ENCODE data around the gene LMNTD1.

The LMNTD1 gene

DNA sequence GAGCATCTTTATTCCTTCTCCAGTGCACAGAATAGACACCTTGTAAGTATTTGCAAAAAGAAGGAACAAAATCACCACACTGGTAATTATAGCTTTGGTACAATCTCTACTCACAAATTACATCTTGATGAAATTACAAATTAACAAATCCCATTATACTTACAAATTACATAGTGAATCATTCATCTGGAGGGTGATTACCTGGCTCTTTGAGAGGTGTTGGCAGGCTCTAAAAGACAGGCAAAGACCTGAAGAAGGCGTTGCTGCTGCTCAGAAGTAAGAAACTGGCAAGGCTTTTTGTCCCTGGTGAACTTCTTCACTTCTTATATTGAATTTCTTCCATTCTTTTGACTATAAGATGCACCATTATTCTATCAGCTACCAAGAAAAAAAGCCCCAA lies 21.7 kb upstream of the LMNTD1 start:
- Mint-ChIP-seq H3K27ac (no peak overlapping the region), H3K4me3 (no peak overlapping the region), H3K4me1 (no peaks in the 10 kb centered on the region), H3K9me3 (peaks cover 0 to 5% of the 10 kb centered on the region in 2 donors), H3K36me3 (no peaks in the 10 kb centered on the region), H3K27me3 (peaks cover 5 to 8% of the 10 kb centered on the region in 2 donors)
- DNase-seq: no peak
- ATAC-seq (replicated peaks): no peak

DNA sequence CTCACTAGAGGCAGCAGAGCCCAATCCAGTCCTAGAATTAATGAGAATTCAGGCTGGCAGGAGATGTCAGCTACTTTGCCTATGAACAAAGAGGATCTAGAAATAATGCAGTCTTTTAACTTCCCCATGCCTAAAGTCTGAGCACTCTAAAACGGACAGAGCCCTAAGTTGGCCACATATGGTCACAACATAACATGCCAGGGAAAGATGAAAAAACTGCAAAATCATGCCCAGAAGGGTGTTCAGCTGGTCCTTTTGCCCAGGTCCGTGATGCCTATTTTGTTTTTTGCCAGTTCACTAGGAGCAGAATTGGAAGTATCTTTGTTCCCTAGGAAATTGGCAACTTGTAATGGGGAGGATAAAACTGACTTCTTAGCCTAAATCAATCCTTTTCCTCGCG lies 20.3 kb upstream of the LMNTD1 start:
- no peaks in the 10 kb centered on the region for H3K4me1 Mint-ChIP-seq
- ATAC-seq (replicated peaks): no peak
- no peaks in the 10 kb centered on the region for H3K36me3 Mint-ChIP-seq
- H3K9me3 Mint-ChIP-seq: peaks cover 0 to 5% of the 10 kb centered on the region in 2 donors
- no peak overlapping the region for H3K27ac Mint-ChIP-seq
- DNase-seq: no peak
- no peak overlapping the region for H3K4me3 Mint-ChIP-seq
- peaks cover 5 to 8% of the 10 kb centered on the region in 2 donors for H3K27me3 Mint-ChIP-seq

DNA sequence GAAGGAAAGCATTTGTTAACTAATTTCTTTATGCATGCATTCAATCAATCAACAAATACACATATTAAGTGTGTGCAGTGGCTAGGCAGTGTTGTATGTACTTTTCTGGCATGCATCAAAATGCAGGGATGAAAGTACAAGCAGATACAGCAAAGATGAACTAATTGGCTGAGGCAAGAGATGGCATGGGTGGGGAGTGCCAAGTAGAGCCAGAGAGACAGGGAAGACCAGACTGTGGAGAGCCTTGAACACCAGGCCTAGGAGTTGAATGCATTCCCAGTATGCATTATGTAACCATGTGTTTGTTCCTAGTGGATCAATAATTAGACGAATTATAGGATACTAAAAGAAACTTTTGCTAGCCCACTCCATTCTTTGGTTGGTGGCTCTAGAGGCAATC lies 17.3 kb upstream of the LMNTD1 start:
- H3K27ac Mint-ChIP-seq: no peak overlapping the region
- ATAC-seq (replicated peaks): no peak
- H3K4me1 Mint-ChIP-seq: no peaks in the 10 kb centered on the region
- H3K36me3 Mint-ChIP-seq: no peaks in the 10 kb centered on the region
- H3K27me3 Mint-ChIP-seq: no peaks in the 10 kb centered on the region
- H3K9me3 Mint-ChIP-seq: peaks cover 0 to 1% of the 10 kb centered on the region in 2 donors
- DNase-seq: no peak
- no peak overlapping the region for H3K4me3 Mint-ChIP-seq

DNA sequence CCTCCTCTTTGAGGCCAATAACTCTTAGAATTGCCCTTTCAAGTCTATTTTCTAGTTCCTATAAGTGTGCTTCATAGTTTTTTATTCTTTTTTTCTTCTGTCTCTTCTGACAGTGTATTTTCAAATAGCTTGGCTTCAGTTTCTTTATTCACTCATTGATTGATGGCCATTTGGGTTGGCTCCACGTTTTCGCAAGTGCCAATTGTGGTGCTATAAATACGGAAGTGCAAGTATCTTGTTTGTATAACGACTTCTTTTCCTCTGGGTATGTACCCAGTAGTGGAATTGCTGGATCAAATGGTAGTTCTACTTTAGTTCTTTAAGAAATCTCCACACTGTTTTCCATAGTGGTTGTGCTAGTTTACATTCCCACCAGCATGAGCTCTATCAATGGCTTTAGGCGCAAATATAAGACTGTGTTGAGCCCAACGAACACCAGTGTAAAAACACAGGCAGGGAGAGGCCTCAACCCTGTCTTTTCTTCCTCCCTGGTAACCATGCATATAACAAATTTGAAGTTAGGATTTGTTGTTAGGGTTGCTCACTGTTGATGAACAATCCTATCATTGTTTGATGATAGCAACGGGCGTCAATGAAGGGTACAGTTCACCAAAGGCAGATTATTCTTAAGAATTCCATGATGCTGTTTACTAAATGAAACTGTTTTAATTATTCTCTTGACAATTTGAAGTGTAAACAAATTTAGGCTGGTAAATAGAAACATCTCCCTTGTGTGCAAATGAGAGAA lies 13.3 kb upstream of the LMNTD1 start:
- Mint-ChIP-seq H3K4me1 (no peaks in the 10 kb centered on the region), H3K27ac (no peak overlapping the region), H3K27me3 (no peaks in the 10 kb centered on the region)

DNA sequence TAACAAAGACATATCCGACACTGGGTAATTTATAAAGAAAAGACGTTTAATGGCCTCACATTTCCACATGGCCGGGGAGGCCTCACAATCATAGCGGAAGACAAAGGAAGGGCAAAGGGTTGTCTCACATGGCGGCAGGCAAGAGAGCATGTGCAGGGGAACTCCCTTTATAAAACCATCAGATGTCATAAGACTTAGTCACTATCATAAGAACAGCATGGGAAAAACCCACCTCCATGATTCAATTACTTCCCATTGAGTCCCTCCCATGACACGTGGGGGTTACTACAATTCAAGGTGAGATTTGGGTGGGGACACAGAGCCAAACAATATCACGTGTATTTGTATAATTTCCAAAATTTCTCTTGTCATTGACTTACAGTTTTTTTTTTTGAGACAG lies 5.5 kb upstream of the LMNTD1 start:
- H3K4me1 Mint-ChIP-seq: peaks cover 1 to 10% of the 10 kb centered on the region in 2 donors

More for the DNA sequence above, 13.3 kb upstream of the LMNTD1 start:
- DNase-seq (no peak), ATAC-seq (replicated peaks) (no peak)
- no peak overlapping the region for H3K4me3 Mint-ChIP-seq
- peaks cover 0 to 1% of the 10 kb centered on the region in 2 donors for H3K9me3 Mint-ChIP-seq
- H3K36me3 Mint-ChIP-seq: no peaks in the 10 kb centered on the region

DNA sequence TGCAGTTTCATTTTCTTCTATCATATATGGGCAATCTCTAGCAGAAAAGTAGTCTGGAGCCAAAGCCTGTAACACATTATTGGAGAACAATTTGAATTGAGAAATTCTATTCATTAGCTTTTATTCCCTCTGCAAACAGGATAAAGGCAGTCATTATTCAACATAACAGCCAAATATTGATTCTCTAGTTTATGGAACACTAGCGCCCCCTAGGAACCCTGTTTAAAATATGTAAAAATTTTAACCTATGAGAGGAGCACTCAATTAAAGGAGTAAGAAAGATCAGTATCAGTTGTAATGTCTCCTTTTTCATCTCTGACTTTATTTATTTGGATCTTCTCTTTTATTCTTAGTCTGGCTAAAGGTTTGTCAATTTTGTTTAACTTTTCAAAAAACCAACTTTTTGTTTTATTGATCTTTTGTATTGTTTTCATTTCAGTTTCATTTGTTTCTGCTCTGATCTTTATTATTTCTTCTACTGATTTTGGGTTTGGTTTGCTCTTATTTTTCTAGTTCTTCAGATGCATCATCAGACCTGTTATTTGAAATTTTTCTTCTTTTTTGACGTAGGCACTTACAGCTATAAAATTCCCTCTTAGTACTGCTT lies 4.8 kb upstream of the LMNTD1 start:
- H3K27me3 Mint-ChIP-seq: no peaks in the 10 kb centered on the region
- ATAC-seq (replicated peaks): no peak
- peaks cover 3 to 4% of the 10 kb centered on the region in 2 donors for H3K9me3 Mint-ChIP-seq
- DNase-seq: no peak
- no peak overlapping the region for H3K4me3 Mint-ChIP-seq
- H3K27ac Mint-ChIP-seq: no peak overlapping the region
- no peaks in the 10 kb centered on the region for H3K36me3 Mint-ChIP-seq
- peaks cover 1 to 10% of the 10 kb centered on the region in 2 donors for H3K4me1 Mint-ChIP-seq

More for the DNA sequence above, 5.5 kb upstream of the LMNTD1 start:
- peaks cover 3 to 4% of the 10 kb centered on the region in 2 donors for H3K9me3 Mint-ChIP-seq
- ATAC-seq (replicated peaks): no peak
- H3K27me3 Mint-ChIP-seq: no peaks in the 10 kb centered on the region
- no peak overlapping the region for H3K4me3 Mint-ChIP-seq
- no peak overlapping the region for H3K27ac Mint-ChIP-seq
- DNase-seq: no peak
- H3K36me3 Mint-ChIP-seq: no peaks in the 10 kb centered on the region

DNA sequence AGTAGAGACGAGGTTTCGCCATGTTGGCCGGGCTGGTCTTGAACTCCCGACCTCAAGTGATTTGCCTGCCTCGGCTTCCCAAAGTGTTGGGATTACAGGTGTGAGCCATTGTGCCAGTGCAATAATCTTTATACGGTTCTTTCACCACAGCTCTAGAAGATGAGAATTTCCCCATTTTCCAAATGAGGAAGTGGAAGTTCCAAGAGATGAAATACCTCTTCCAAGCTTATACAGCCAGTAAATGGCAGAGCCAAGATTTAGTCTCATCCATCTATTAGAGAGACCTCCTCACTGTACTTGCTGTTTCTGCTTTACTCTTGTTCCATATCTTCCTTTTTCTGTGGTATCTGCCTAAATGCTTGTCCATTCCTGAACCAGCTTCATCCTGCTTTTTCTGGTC lies 3.1 kb upstream of the LMNTD1 start:
- ATAC-seq (replicated peaks) (no peak), DNase-seq (no peak)
- Mint-ChIP-seq H3K27ac (no peak overlapping the region), H3K36me3 (no peaks in the 10 kb centered on the region), H3K27me3 (peaks cover 0 to 5% of the 10 kb centered on the region in 2 donors), H3K9me3 (peaks cover 3 to 4% of the 10 kb centered on the region in 2 donors), H3K4me1 (peaks cover 1 to 10% of the 10 kb centered on the region in 2 donors), H3K4me3 (no peak overlapping the region)

DNA sequence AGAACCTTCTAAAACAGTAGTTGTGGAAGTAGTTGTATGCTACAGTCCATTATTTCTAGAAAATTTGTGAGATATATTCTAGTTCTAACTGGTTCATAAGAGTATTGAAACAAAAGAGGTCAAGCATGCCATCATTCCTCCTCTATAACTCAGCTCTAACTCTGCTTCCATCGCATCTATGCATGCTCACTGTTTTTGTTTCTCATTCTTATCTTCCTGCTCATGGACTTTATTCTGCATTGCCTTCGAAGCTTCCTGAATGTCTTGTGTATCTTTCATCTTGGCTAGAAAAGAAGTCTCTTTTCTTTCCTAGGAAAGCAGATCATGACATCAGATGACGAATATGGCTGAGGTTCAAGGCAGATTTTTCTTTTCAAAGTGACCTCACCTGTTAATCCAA lies 402 bp downstream of the LMNTD1 start:
- Mint-ChIP-seq H3K4me3 (no peak overlapping the region), H3K9me3 (no peaks in the 10 kb centered on the region), H3K27ac (no peak overlapping the region), H3K27me3 (peaks cover 0 to 9% of the 10 kb centered on the region in 2 donors), H3K36me3 (no peaks in the 10 kb centered on the region), H3K4me1 (peaks cover 0 to 1% of the 10 kb centered on the region in 2 donors)
- DNase-seq (no peak), ATAC-seq (replicated peaks) (no peak)

DNA sequence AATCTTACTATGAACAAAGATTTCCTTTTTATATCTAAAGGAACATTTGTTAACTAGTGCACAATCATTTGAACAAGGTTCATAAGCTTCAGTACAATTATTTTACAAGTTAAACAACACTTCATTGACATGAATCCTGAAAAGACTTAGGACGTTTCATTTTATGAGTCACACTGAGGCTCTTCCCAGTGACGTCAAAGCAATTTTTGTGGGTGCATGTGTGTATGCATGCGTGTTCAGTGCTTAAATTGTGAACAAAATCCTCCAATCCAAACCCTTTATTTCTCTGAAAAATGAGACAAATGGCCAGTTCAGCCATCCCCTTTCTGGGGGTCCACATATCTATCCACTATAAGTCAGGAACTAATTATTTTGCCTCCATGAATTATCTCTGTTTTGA lies 2.9 kb downstream of the LMNTD1 start:
- DNase-seq (no peak), ATAC-seq (replicated peaks) (no peak)
- H3K36me3 Mint-ChIP-seq: no peaks in the 10 kb centered on the region
- no peak overlapping the region for H3K4me3 Mint-ChIP-seq
- H3K27ac Mint-ChIP-seq: no peak overlapping the region
- no peaks in the 10 kb centered on the region for H3K4me1 Mint-ChIP-seq
- peaks cover 4 to 12% of the 10 kb centered on the region in 2 donors for H3K27me3 Mint-ChIP-seq
- H3K9me3 Mint-ChIP-seq: no peaks in the 10 kb centered on the region

DNA sequence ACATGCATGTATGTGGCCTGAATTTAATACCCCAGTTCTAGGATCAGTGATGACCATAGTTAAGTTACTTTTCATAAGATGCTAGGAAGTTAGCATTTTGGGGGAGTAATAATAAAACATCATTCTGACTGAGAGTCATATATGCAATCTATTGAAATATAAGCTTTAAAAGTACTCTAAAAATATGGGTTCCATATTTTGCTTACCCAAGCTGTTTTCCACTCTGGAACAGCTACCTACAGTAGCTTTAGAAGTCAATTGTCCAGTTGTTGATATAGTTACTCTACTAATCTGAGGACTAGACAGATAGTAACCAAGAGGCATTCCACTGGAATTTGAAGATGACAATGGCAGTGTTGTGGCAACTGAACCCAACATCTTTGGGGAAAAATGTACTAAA lies 4.0 kb downstream of the LMNTD1 start:
- no peaks in the 10 kb centered on the region for H3K4me1 Mint-ChIP-seq
- H3K27me3 Mint-ChIP-seq: peaks cover 6 to 16% of the 10 kb centered on the region in 2 donors
- H3K9me3 Mint-ChIP-seq: no peaks in the 10 kb centered on the region
- no peak overlapping the region for H3K27ac Mint-ChIP-seq
- H3K4me3 Mint-ChIP-seq: no peak overlapping the region
- no peaks in the 10 kb centered on the region for H3K36me3 Mint-ChIP-seq
- ATAC-seq (replicated peaks) (no peak), DNase-seq (no peak)

DNA sequence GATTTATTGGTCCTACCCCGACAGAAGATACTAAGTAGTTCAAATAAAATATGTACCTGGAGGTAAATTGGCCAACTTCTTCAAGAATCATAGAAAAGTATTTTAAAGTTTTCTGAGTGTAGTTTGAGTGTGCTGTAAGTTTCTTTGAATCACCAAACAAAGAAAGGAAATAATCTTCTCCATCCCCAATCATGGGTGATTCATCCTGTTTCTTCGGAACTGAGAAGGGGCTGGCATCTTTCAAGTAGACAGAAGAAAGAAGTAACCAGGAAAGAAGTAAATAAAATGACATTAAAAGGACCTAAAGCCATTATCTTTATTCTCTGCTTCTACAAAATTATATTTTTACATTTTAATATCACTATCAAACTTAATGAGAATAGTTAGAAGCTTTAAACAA lies 6.8 kb downstream of the LMNTD1 start:
- H3K27ac Mint-ChIP-seq: no peak overlapping the region
- no peaks in the 10 kb centered on the region for H3K36me3 Mint-ChIP-seq
- H3K27me3 Mint-ChIP-seq: peaks cover 6 to 11% of the 10 kb centered on the region in 2 donors
- H3K4me1 Mint-ChIP-seq: no peaks in the 10 kb centered on the region
- no peak overlapping the region for H3K4me3 Mint-ChIP-seq
- no peak for ATAC-seq (replicated peaks)
- DNase-seq: no peak
- no peaks in the 10 kb centered on the region for H3K9me3 Mint-ChIP-seq

DNA sequence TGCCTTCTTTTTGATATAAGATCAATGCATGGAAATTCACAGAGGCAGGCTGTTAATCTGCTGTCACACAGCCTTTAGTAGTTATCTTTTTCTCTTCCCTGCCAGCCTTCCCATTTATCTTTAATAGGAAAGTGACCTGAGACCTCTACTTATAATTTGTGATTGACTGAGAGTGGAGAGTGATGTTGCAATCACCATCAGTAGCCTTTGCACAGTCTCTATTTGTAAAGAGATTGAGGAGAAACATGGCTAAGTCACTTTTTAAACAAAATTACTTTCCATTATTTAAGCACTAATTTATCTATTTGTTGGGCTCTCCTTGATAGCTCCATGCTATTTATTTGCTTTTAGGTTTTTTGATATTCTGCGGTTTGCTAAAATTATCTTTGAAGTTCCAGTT lies 19.9 kb downstream of the LMNTD1 start:
- DNase-seq: no peak
- peaks cover 8 to 12% of the 10 kb centered on the region in 2 donors for H3K27me3 Mint-ChIP-seq
- H3K36me3 Mint-ChIP-seq: no peaks in the 10 kb centered on the region
- H3K27ac Mint-ChIP-seq: no peak overlapping the region
- peaks cover 0 to 3% of the 10 kb centered on the region in 2 donors for H3K9me3 Mint-ChIP-seq
- no peak overlapping the region for H3K4me3 Mint-ChIP-seq
- ATAC-seq (replicated peaks): no peak
- H3K4me1 Mint-ChIP-seq: no peaks in the 10 kb centered on the region

DNA sequence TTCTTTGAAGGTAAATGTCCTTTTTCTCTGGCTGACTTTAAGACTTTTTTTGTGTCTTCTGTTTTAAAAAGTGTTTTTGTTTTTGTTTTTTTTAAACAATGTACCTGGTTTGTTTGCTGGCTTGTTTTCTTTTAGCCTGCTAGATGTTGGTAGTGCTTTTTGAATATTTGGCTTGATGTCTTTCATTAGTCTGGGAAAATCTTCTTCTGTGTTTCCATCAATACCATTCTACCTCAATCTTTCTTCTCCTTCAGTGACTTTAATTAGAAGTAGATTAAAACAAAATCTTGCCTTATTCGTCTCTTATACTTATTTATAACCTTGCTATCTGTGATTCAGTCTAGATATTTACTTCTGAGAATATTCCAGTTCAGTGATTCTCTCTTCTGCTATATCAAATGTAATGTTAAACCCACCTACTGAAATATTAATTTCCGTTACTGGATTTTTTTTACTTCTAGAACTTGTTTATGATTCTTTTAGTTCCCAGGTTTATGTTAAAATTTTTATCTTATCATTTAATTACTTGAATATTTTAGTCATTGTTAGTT lies 21.5 kb downstream of the LMNTD1 start:
- no peak overlapping the region for H3K4me3 Mint-ChIP-seq
- ATAC-seq (replicated peaks) (no peak), DNase-seq (no peak)
- no peak overlapping the region for H3K27ac Mint-ChIP-seq
- H3K27me3 Mint-ChIP-seq: peaks cover 8 to 12% of the 10 kb centered on the region in 2 donors
- H3K36me3 Mint-ChIP-seq: no peaks in the 10 kb centered on the region
- no peaks in the 10 kb centered on the region for H3K4me1 Mint-ChIP-seq
- H3K9me3 Mint-ChIP-seq: peaks cover 0 to 3% of the 10 kb centered on the region in 2 donors

DNA sequence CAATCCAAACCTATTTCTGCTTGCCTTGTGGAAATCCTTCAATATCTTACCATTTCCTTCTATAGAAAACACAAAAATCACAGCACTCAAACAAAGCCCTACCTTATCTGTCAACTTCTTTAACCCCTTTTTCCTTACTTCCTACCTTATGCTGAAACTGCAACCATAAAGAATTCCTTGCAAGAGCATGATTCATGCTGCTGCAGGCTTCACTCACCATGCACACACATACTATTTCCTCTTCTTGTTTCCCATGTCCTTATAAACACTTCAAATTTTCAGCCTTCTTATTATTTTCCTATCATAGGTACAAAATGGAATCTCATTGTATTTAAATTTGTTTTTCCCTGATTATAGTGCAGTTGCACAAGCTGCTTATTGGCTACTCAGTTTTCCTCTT lies 23.3 kb downstream of the LMNTD1 start:
- DNase-seq (no peak), ATAC-seq (replicated peaks) (no peak)
- Mint-ChIP-seq H3K9me3 (peaks cover 0 to 1% of the 10 kb centered on the region in 2 donors), H3K27me3 (peaks cover 4 to 12% of the 10 kb centered on the region in 2 donors), H3K27ac (no peak overlapping the region), H3K4me3 (no peak overlapping the region), H3K36me3 (no peaks in the 10 kb centered on the region), H3K4me1 (no peaks in the 10 kb centered on the region)

DNA sequence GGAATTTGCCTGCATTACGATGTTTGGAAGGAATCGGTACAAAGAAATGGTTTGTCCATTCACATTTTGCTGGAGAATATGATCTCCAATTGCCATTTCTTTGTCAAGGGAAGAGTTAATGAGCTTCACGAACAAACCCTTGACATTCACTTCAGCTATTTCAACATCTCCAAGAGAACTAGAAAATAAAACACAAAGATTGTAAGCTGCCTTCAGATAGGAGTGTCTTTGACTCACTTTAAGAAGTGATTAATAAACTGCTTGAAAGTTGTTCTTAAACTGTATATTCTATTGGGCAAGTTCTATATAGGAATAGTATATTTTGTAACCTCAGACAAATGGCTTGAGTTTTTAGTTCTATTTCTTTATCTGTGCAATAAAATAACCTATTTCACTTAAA lies 26.3 kb downstream of the LMNTD1 start:
- H3K9me3 Mint-ChIP-seq: peaks cover 0 to 3% of the 10 kb centered on the region in 2 donors
- ATAC-seq (replicated peaks) (no peak), DNase-seq (no peak)
- no peaks in the 10 kb centered on the region for H3K4me1 Mint-ChIP-seq
- no peak overlapping the region for H3K27ac Mint-ChIP-seq
- H3K27me3 Mint-ChIP-seq: peaks cover 0 to 7% of the 10 kb centered on the region in 2 donors
- H3K4me3 Mint-ChIP-seq: no peak overlapping the region
- H3K36me3 Mint-ChIP-seq: no peaks in the 10 kb centered on the region

Measured in stimulated activated naive B cell treated with anti-CD40 and anti-IgM and Interleukin-4, amounts not matched to agents 10 μg/mL and 1 μg/mL and 100 μg/mL, for 72 hours (primary cell).